T-helper 9 cell (primary cell): ENCODE data around the gene ZNF273.
"Not testable (repeated sequence)": the region's sequence is repeated elsewhere in the genome, so short reads cannot be mapped to it uniquely, and the experiment has no call there.

ENCODE experiments used
- DNase-seq: peaks from one replicate; pipeline ENCODE4 v3.0.0-alpha.2; 2020

ZNF273 gene

DNA sequence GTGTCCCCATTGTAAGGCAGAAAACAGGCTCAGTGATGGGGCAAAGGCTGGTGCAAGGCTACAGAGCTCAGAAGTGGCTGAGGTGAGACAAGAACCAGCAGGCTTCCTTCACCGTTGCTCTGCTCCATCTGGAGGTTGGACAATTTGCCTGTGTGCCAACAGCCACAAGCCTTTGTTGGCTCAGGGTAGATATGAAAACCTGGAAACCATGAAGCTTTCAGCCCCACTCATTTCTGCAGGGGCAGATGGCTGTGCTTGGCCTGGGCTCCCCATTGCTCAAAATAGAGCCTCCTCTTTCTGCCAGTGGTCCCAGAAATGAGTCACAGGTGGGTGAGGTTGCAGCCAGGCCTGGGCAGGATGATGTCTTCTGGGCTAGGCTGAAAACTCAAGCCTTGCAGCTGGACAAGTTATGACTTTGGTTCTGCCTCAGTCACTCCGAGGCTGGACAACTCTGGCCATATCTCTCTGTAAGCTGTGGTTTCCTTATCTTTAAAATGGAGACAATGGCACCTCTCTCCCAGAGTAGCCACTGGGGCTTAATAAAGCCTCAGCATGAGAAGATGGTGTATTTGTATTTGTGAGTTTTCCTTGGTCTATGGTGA is 12.2 kb upstream of the ZNF273 start:
- no peak for DNase-seq

DNA sequence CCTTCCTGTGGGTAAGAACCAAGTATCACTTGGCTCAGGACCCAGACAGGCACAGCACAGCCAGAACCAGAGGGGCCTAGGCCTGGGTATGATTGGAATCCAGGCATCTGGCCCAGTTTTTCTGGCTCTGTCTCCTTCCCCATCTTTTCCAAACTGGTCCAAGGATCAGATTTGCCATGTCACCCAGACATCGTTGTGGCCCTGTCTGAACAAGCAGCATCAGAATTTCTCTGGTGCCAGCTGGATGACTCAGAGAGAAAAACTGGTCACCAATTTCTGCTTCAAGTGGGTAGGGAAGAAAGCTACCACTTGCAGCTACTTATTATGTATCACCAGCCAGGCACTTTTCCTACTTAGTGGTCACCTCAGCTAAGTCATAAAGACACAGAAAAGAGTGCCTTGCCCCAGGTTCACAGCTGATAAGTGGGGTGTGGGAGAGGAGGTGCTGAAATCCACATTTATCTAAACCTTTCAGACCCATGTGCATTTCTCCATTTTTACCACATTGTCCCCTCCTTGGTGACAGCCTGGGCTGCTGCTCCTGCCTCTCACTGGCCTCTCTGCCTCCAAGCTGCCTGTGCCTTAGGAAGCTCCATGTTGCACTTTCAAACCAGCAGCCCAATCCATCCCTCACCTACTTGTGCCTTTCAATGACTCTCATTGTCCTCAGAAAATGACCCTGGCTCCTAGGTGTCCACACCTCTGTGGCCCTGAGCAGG is 11.6 kb upstream of the ZNF273 start:
- DNase-seq, result not testable (repeated sequence)

DNA sequence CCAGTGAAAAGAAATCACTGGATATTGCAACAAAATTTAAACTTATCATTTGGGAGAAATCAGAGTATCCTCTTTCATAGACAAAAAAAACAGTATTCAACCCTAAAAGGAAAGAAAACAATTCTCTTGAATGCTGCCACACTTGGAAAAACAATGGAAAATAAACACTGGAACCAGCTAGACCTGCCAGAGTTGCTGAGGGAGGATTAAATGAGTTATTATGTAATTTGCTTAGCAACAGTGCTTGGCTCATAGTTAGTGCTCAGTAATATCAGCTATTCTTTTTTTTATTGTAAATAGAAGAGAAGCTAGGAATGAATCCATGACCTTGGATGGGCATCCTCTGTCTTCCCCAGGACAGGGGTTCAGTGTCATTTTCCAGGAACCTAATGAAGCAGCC is 11.0 kb upstream of the ZNF273 start:
- DNase-seq, result no peak

DNA sequence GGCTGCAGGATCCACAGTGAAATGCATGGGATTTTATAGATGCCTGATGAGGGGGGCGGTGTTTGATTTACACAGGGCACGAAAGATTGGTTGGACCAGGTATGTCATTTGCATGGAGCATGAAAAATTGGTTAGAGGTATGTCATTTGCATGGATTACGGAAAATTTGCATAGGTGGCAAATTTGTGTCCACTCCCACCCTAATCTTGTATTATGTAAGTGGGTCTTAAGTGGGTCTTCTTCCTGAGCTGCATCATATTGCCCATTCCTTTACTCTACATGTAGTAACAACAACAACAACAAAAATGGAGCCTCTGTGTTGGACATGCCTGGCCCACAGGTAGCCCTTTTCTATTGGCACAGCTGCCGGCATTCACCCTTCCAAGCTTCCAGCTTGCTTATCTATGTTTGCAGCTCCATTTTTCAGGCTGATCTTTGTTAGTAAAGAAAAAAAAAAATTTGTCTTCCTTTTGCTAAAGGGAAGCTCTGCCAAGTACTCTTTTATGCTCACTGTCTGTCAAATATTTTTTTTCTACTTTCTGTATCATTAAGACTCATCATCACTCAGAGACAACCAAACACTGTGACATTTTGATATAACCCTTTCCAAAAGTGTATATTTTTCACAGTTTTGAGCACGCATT is 10.3 kb upstream of the ZNF273 start:
- no peak for DNase-seq

DNA sequence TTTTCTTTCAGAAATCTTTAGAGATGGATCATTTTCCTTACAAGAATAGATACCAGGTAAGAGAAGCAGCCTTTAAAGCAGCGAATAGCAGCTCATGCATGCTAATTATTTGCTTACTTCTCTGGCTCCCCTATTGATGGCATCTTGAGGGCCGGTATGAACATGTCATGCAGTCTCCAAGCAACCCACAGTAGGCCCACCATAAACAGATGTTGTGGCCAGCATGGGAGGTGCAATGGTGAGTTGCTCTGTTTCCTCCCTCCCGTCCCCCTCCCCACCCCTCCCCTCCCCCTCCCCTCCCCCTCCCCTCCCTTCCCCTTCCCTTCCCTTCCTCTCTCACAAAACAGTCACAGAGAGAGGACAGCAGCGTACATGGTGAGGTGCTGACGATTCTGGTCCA is 9.7 kb upstream of the ZNF273 start:
- DNase-seq, result no peak

DNA sequence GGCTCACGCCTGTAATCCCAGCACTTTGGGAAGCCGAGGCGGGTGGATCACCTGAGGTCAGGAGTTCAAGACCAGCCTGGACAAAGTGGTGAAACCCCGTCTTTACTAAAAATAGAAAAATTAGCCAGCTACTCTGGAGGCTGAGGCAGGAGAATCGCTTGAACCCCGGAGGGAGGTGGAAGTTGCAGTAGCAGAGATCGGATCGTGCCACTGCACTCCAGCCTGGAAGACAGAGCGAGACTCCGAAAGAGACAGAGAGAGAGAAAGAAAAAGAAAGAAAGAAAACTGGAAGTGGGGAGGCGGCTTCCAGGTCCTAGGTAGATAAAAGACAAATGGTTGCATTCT is 640 bp upstream of the ZNF273 start:
- DNase-seq, result not testable (repeated sequence)

DNA sequence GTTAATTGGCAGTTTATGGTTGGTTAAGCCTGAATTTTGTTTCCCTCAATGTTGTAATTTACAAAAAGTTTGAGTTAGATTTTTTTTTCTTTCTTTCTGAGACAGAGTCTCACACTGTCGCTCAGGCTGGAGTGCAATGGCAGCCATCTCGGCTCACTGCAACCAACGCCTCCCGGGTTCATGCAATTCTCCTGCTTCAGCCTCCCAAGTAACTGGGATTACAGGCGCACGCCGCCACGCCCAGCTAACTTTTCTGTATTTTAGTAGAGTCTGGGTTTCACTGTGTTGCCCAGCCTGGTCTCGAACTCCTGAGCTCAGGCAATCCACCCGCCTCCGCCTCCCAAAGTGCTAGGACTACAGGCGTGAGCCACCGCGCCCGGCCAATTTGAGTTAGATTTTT is 935 bp downstream of the ZNF273 start:
- no peak for DNase-seq

DNA sequence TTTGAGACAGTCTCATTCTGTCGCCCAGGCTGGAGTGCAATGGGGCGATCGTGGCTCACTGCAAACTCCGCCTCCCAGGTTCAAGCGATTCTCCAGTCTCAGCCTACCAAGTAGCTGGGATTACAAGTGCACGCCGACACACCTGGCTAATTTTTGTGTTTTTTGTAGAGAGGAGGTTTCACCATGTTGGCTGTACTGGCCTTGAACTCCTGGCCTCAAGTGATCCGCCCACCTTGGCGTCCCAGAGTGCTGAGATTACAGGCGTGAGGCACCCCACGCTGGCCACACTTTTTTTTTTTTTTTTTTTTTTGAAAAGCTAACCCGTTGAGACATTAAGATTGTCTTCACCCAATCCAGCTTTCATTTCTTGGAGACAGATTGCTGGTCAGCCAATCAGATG is 2.1 kb downstream of the ZNF273 start:
- DNase-seq, result no peak

DNA sequence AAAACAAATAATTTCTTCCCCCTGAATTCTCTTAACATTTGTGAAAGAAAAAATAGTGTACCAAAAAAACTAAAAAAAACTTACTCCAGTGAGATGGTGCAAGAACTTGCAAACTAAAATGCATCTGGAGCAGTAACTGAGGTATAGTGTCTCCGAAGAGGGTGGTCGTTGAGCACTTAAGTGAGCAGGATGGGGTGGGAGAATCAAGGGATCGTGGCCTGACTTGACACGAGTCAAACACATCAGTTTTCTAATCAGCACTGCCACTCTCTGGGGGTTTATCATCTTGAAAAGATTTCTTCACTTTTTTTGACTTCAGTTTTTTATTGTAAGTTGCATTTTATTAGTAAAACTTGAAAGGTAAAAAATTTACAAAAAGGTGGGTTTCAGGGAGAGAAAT is 2.5 kb downstream of the ZNF273 start:
- no peak for DNase-seq

DNA sequence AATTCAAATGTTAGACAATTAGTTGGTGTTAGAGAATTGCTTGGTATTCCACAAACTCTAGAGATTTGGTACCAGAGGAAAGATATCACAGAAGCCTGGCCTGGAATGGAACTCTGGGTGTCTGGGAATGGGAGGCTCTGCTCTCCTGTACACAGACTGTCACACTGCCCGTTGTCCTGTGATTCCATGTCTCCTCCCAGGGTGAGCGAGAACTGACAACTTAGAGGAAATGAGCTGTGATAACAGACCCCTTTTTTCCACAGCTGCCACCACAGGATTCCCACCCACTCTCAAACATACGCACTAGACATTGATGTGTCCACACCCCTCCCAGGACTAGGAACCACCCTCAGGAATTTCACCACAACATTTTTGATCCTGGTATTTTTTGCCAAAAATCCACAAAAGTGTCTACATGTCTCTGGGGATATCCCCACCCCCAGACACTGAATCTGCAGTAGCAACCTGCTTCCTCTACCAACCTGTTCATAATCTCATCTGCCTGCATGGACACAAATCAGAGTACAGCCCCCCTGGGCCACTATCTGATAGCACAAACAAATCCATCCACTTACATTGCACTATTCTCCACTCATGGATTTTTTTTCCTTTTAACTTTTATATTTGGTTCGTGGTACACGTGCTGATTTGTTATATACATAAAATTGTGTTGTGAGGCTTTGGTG is 4.7 kb downstream of the ZNF273 start:
- DNase-seq, result no peak

DNA sequence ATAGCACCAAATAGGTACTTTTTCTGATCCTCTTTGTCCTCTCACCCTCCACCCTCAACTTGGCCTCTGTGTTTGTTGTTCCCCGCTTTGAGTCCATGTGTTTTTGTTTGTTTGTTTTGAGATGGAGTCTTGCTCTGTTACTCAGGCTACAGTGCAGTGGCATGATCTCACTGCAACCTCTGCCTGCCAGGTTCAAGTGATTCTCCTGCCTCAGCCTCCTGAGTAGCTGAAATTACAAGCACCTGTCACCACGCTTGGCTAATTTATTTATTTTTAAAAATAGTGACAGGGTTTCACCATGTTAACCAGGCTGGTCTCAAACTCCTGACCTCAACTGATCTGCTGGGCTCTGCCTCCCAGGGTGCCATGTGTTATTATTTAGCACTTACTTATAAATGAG is 5.3 kb downstream of the ZNF273 start:
- no peak for DNase-seq

DNA sequence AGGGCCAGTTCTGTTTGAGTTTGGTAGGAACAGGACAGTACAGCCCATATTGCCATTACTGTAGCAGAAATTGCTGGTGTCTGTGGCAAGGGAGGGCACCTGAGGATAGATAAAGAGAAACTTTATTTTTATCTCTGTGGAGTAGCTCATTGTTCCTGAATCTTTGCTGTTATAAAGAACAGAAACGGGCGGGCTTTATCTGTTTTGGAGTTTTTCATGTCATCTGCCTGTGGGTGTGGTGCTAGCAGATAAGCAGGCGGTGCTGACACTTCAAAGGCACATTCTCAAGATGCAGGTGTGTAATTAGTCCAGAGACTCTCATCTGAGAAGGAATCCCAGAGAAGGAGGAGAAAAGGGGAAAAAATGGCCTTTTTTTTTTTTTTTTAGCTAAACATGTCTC is 11.5 kb downstream of the ZNF273 start:
- DNase-seq, result no peak

DNA sequence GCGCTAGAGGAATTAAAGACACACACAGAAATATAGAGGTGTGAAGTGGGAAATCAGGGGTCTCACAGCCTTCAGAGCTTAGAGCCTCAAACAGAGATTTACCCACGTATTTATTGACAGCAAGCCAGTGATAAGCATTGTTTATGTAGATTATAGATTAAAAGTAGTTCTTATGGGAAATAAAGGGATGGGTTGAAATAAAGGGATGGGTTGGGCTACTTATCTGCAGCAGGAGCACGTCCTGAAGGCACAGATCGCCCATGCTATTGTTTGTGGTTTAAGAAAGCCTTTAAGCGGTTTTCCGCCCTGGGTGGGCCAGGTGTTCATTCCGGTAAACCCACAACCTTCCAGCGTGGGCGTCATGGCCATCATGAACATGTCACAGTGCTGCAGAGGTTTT is 12.2 kb downstream of the ZNF273 start:
- not testable (repeated sequence) for DNase-seq

DNA sequence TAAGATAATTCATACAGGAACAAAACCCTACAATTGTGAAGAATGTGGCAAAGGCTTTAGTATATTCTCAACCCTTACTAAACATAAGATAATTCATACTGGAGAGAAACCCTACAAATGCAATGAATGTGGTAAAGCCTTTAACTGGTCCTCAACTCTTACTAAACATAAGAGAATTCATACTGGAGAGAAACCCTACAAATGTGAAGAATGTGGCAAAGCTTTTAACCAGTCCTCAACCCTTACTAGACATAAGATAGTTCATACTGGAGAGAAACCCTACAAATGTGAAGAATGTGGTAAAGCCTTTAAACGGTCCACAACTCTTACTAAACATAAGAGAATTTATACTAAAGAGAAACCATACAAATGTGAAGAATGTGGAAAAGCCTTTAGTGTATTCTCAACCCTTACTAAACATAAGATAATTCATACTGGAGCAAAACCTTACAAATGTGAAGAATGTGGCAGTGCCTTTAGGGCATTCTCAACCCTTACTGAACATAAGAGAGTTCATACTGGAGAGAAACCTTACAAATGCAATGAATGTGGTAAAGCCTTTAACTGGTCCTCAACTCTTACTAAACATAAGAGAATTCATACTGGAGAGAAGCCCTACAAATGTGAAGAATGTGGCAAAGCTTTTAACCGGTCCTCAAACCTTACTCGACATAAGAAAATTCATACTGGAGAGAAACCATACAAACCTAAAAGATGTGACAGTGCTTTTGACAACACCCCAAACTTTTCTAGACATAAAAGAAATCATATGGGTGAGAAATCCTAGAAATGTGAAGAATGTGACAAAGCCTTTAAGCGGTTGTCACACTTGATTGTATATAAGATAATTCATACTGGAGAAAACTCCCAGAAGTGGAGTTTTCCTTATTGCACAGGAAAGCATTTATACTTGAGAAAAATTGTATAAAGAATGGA is 25.4 kb downstream of the ZNF273 start:
- not testable (repeated sequence) for DNase-seq

DNA sequence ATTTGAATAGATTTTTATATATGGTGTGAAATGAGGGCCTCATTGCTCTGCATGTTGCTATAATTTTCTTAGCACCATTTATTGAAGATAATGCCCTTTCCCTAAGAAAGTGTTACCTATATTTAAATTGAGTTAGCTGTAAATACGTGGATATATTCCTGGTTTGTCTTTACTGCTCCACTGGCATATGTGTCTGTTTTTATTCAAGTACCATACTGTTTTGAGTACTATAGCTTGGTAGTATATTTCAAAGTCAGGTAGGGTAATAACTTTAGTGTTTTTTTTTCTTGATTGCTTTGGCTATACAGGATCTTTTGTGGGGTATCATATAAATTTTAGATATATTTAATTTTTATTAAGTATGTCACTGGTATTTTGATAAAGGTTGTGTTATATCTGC is 31.4 kb downstream of the ZNF273 start:
- DNase-seq, result no peak

DNA sequence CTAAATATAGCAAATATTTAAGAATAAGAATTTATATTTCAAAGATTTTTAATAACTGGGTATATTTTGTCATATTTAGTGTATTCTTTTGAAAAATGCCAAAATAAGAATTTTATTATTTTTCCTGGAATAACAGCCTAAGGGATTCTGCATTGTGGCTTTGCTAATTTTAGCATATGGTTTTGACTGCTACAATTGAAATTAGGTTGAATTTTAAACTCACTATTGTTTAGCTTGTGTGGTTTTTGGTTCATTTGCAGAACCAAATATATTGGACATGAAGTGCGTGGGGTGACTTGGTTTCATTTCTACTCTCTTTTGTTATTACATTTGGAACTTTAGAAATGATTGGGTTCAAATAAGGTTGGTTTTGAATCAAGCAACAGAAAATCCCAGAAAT is 35.5 kb downstream of the ZNF273 start:
- no peak for DNase-seq

DNA sequence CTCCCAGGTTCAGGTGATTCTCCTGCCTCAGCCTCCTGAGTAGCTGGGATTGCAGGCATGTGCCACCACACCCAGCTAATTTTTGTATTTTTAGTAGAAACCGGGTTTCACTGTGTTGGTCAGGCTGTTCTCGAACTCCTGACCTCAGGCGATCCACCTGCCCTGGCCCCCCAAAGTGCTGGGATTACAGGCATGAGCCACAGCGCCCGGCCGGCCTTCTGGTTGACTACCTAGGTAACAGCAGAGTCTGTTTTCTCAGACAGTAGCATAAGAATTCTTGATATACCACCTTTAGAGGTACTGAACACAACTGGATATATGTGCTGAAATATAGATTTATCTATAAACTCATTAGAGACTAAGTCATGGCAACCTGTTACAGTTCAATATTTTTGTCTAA is 36.9 kb downstream of the ZNF273 start:
- not testable (repeated sequence) for DNase-seq

DNA sequence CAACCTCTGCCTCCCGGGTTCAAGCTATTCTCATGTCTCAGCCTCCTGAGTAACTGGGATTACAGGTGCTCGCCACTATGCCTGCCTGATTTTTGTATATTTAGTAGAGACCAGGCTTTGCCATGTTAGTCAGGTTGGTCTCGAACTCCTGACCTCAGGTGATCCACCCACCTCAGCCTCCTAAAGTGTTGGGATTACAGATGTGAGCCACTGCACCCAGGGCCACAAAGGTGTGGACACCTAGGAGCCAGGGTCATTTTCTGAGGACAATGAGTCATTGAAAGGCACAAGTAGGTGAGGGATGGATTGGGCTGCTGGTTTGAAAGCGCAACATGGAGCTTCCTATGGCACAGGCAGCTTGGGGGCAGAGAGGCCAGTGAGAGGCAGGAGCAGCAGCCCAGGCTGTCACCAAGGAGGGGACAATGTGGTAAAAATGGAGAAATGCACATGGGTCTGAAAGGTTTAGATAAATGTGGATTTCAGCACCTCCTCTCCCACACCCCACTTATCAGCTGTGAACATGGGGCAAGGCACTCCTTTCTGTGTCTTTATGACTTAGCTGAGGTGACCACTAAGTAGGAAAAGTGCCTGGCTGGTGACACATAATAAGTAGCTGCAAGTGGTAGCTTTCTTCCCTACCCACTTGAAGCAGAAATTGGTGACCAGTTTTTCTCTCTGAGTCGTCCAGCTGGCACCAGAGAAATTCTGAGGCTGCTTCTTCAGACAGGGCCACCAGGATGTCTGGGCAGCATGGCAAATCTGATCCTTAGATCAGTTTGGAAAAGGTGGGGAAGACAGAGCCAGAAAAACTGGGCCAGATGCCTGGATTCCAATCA is 41.8 kb downstream of the ZNF273 start:
- not testable (repeated sequence) for DNase-seq

DNA sequence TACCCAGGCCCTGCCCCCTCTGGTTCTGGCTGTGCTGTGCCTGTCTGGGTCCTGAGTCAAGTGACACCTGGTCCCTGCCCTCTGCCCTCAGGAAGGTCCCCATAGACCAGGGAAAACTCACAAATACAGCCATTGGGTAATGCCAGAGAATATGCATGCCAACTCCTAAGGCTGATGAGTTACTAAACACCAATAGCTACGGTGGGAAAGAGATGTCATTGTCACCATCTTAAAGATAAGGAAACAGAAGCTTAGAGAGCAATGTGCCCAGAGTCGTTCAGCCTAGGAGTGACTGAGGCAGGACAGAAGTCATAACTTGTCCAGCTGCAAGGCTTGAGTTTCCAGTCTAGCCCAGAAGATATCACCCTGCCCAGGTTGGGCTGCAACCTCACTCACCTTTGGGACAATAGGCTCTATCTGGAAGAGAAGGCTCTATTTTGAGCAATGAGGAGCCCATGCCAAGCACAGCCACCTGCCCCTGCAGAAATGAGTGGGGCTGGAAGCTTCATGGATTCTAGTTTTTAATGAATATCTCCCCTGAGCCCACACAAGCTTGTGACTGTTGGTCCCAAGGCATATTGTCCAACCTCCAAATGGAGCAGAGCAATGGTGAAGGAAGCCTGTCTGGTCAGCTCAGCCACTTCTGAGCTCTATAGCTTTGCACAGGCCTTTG is 42.6 kb downstream of the ZNF273 start:
- DNase-seq, result no peak

DNA sequence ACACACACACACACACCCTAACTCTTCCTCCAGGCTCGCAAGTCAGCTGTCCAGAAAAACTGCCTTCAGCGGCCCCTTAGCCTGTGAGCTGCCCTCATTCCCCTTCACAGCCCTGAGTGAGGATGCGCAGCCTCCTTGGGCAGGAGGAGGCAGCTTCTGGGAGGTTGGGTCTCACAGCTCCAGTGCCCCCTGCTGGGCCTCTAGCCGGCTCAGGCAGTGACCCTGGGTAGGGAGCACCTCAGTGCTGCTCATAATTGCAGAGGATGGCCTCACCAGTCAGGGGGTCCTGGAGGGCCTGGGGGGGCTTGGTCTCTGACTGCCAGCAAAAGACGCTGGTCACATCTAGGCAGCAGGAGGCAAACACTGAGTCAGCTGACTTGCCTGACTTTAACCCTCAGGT is 43.7 kb downstream of the ZNF273 start:
- DNase-seq, result no peak
